ENCODE data around the gene LYPLA2. TPM values are rescaled to one million over a fixed set of nuclear protein-coding genes. Genes with fewer than 3 reads are reported as not detected.

Gene LYPLA2
- polyA plus RNA-seq (ENCODE audit: low read depth in 6 of 6): 10 to 100 TPM; 45.3 to 77.4 (median 67.3) TPM

GRCh38 chr1:23790696-23791515, at the start of gene LYPLA2:
LYPLA2 (plus strand) TSS chr1:23791145; CDS start chr1:23792683, 1,538 bp downstream.
- peak; percentile 92 to 93 for ATAC-seq (ENCODE audit: low read depth in 2 of 2)
- DNase-seq: peak; percentile 81
- peaks cover 23 to 39% (median 31%) of the 10 kb centered on the region in 3 donors for H3K4me1 Mint-ChIP-seq
- no peaks in the 10 kb centered on the region for H3K27me3 Mint-ChIP-seq
- H3K27ac Mint-ChIP-seq: peak within 1 kb of the TSS; percentile 92 to 98 (median 97)
- peak within 1 kb of the TSS; percentile 93 to 99 (median 98) for H3K4me3 Mint-ChIP-seq
- peaks cover 9 to 26% of the 10 kb centered on the region in 2 donors for H3K36me3 Mint-ChIP-seq
- no peaks in the 10 kb centered on the region for H3K9me3 Mint-ChIP-seq

- Mint-ChIP-seq H3K9me3 (no peaks in the 10 kb centered on the region), H3K4me1 (peaks cover 24 to 35% (median 30%) of the 10 kb centered on the region in 3 donors), H3K27me3 (no peaks in the 10 kb centered on the region), H3K36me3 (no peaks in the 10 kb centered on the region), H3K4me3 (peak overlapping the region in 6 of 8 donors; percentile 88 to 95 (median 92)), H3K27ac (peak overlapping the region in 1 of 6 donors; percentile 90)
- DNase-seq (no peak), ATAC-seq (ENCODE audit: low read depth in 2 of 2) (no peak)
These were observed 49.3 kb upstream of the LYPLA2 start for GRCh38 chr1:23741609-23742008.

GRCh38 chr1:23742670-23743286, 48.2 kb upstream of the LYPLA2 start:
- Mint-ChIP-seq H3K4me1 (peaks cover 36 to 46% (median 41%) of the 10 kb centered on the region in 3 donors), H3K36me3 (no peaks in the 10 kb centered on the region), H3K27ac (peak overlapping the region; percentile 60 to 96 (median 84)), H3K4me3 (peak overlapping the region; percentile 90 to 95 (median 92)), H3K27me3 (no peaks in the 10 kb centered on the region), H3K9me3 (no peaks in the 10 kb centered on the region)
- peak; percentile 19 to 38 for ATAC-seq (ENCODE audit: low read depth in 2 of 2)
- DNase-seq: no peak

- DNase-seq (peak; percentile 75), ATAC-seq (ENCODE audit: low read depth in 2 of 2) (peak; percentile 93)
- Mint-ChIP-seq H3K4me3 (peak within 1 kb of the TSS; percentile 90 to 99 (median 94)), H3K27me3 (no peaks in the 10 kb centered on the region), H3K4me1 (peaks cover 40 to 48% (median 48%) of the 10 kb centered on the region in 3 donors), H3K27ac (peak within 1 kb of the TSS; percentile 60 to 96 (median 89)), H3K9me3 (no peaks in the 10 kb centered on the region), H3K36me3 (no peaks in the 10 kb centered on the region)
These were observed 47.4 kb upstream of the LYPLA2 start, which contains the start of gene ELOA for GRCh38 chr1:23743287-23744152. ELOA (plus strand) TSS chr1:23743471; CDS start chr1:23743504, 33 bp downstream.

- Mint-ChIP-seq H3K9me3 (no peaks in the 10 kb centered on the region), H3K4me3 (peak overlapping the region in 7 of 8 donors; percentile 65 to 99 (median 92)), H3K4me1 (peaks cover 44 to 58% (median 48%) of the 10 kb centered on the region in 3 donors), H3K36me3 (no peaks in the 10 kb centered on the region), H3K27me3 (no peaks in the 10 kb centered on the region), H3K27ac (peak overlapping the region in 3 of 6 donors; percentile 25 to 90 (median 36))
- ATAC-seq (ENCODE audit: low read depth in 2 of 2) (no peak), DNase-seq (no peak)
These were observed 45.4 kb upstream of the LYPLA2 start for GRCh38 chr1:23745515-23745914.

GRCh38 chr1:23748016-23748415, 42.9 kb upstream of the LYPLA2 start:
- Mint-ChIP-seq H3K36me3 (peaks cover 7 to 10% of the 10 kb centered on the region in 2 donors), H3K4me3 (peak overlapping the region in 1 of 8 donors; percentile 80)

GRCh38 chr1:23751050-23751814, 39.7 kb upstream of the LYPLA2 start:
- no peaks in the 10 kb centered on the region for H3K27me3 Mint-ChIP-seq
- peaks cover 24 to 37% (median 26%) of the 10 kb centered on the region in 3 donors for H3K4me1 Mint-ChIP-seq
- H3K9me3 Mint-ChIP-seq: no peaks in the 10 kb centered on the region
- ATAC-seq (ENCODE audit: low read depth in 2 of 2) (peak; percentile 74 to 86), DNase-seq (no peak)
- peaks cover 12 to 25% of the 10 kb centered on the region in 2 donors for H3K36me3 Mint-ChIP-seq
- peak overlapping the region in 1 of 8 donors; percentile 12 for H3K4me3 Mint-ChIP-seq
- H3K27ac Mint-ChIP-seq: peak overlapping the region in 5 of 6 donors; percentile 26 to 73 (median 57)

More at GRCh38 chr1:23748016-23748415, 42.9 kb upstream of the LYPLA2 start:
- Mint-ChIP-seq H3K9me3 (no peaks in the 10 kb centered on the region), H3K27me3 (no peaks in the 10 kb centered on the region), H3K4me1 (peaks cover 39 to 57% (median 47%) of the 10 kb centered on the region in 3 donors), H3K27ac (peak overlapping the region in 2 of 6 donors; percentile 6 to 64)
- DNase-seq (no peak), ATAC-seq (ENCODE audit: low read depth in 2 of 2) (no peak)

- DNase-seq (no peak), ATAC-seq (ENCODE audit: low read depth in 2 of 2) (no peak)
- H3K27me3 Mint-ChIP-seq: no peaks in the 10 kb centered on the region
- peaks cover 18 to 36% (median 25%) of the 10 kb centered on the region in 3 donors for H3K4me1 Mint-ChIP-seq
- H3K4me3 Mint-ChIP-seq: no peak overlapping the region
- H3K27ac Mint-ChIP-seq: peak overlapping the region in 3 of 6 donors; percentile 26 to 73 (median 57)
- H3K36me3 Mint-ChIP-seq: peaks cover 12 to 25% of the 10 kb centered on the region in 2 donors
- no peaks in the 10 kb centered on the region for H3K9me3 Mint-ChIP-seq
These were observed 39.1 kb upstream of the LYPLA2 start for GRCh38 chr1:23751815-23752200.

GRCh38 chr1:23752909-23753308, 38.0 kb upstream of the LYPLA2 start:
- Mint-ChIP-seq H3K27me3 (no peaks in the 10 kb centered on the region), H3K4me3 (no peak overlapping the region), H3K4me1 (peaks cover 8 to 25% (median 14%) of the 10 kb centered on the region in 3 donors), H3K27ac (no peak overlapping the region), H3K9me3 (no peaks in the 10 kb centered on the region), H3K36me3 (peaks cover 12 to 25% of the 10 kb centered on the region in 2 donors)
- DNase-seq (no peak), ATAC-seq (ENCODE audit: low read depth in 2 of 2) (no peak)

GRCh38 chr1:23756676-23757075, 34.3 kb upstream of the LYPLA2 start:
- H3K4me3 Mint-ChIP-seq: no peak overlapping the region
- ATAC-seq (ENCODE audit: low read depth in 2 of 2) (no peak), DNase-seq (no peak)
- H3K27ac Mint-ChIP-seq: peak overlapping the region in 1 of 6 donors; percentile 15
- H3K4me1 Mint-ChIP-seq: peaks cover under 1 to 8% (median 3%) of the 10 kb centered on the region in 3 donors
- H3K9me3 Mint-ChIP-seq: no peaks in the 10 kb centered on the region
- no peaks in the 10 kb centered on the region for H3K27me3 Mint-ChIP-seq
- peaks cover 12 to 25% of the 10 kb centered on the region in 2 donors for H3K36me3 Mint-ChIP-seq

GRCh38 chr1:23757812-23758211, 33.1 kb upstream of the LYPLA2 start:
- no peak for DNase-seq
- Mint-ChIP-seq H3K4me1 (peaks cover 0 to 6% (median 5%) of the 10 kb centered on the region in 3 donors), H3K9me3 (no peaks in the 10 kb centered on the region), H3K36me3 (peaks cover 12 to 23% of the 10 kb centered on the region in 2 donors), H3K27me3 (no peaks in the 10 kb centered on the region), H3K4me3 (no peak overlapping the region), H3K27ac (no peak overlapping the region)
- no peak for ATAC-seq (ENCODE audit: low read depth in 2 of 2)

GRCh38 chr1:23759277-23759676, 31.7 kb upstream of the LYPLA2 start:
- H3K4me1 Mint-ChIP-seq: peaks cover 3 to 8% (median 6%) of the 10 kb centered on the region in 3 donors
- peaks cover 12 to 18% of the 10 kb centered on the region in 2 donors for H3K36me3 Mint-ChIP-seq
- peak overlapping the region in 1 of 6 donors; percentile 47 for H3K27ac Mint-ChIP-seq
- no peaks in the 10 kb centered on the region for H3K9me3 Mint-ChIP-seq
- no peak for ATAC-seq (ENCODE audit: low read depth in 2 of 2)
- no peaks in the 10 kb centered on the region for H3K27me3 Mint-ChIP-seq
- no peak overlapping the region for H3K4me3 Mint-ChIP-seq
- DNase-seq: no peak
